Central memory CD8-positive, alpha-beta T cell (primary cell): ENCODE results near the gene SPATA32.
A peak's percentile ranks its signal among the peaks of the same experiment; 100 is the strongest.

Experiments
- ATAC-seq: fragments of 150-1000 bp; cut with Tn5 transposase; replicated peaks from 2 replicates; pipeline ENCODE4 v1.10.0; 2022; ENCODE audit warnings: mild to moderate bottlenecking, moderate FRiP score, moderate number of reproducible peaks; ENCODE audit not compliant: poor library complexity, severe bottlenecking; ENCODE audit errors: extremely low read depth
- DNase-seq, 2 donors: peaks; one replicate each; pipeline ENCODE4 v3.0.0; 2021; ENCODE audit warnings: low spot score in 2 of 2
- H3K27ac Mint-ChIP-seq: one replicate; pipeline ENCODE4 v1.8.0; 2022; ENCODE audit warnings: low read depth, mild to moderate bottlenecking, moderate library complexity, mixed read lengths
- H3K27me3 Mint-ChIP-seq: one replicate; pipeline ENCODE4 v1.8.0; 2022; ENCODE audit warnings: mixed read lengths
- H3K36me3 Mint-ChIP-seq: one replicate; pipeline ENCODE4 v1.8.0; 2022; ENCODE audit warnings: mild to moderate bottlenecking, moderate library complexity, mixed read lengths; ENCODE audit not compliant: insufficient read depth
- H3K4me1 Mint-ChIP-seq: one replicate; pipeline ENCODE4 v1.8.0; 2022; ENCODE audit warnings: mixed read lengths
- H3K4me3 Mint-ChIP-seq: one replicate; pipeline ENCODE4 v1.8.0; 2022; ENCODE audit warnings: mild to moderate bottlenecking, moderate library complexity, mixed read lengths
- H3K9me3 Mint-ChIP-seq: one replicate; pipeline ENCODE4 v1.8.0; 2022; ENCODE audit warnings: mixed read lengths

SPATA32 gene

DNA sequence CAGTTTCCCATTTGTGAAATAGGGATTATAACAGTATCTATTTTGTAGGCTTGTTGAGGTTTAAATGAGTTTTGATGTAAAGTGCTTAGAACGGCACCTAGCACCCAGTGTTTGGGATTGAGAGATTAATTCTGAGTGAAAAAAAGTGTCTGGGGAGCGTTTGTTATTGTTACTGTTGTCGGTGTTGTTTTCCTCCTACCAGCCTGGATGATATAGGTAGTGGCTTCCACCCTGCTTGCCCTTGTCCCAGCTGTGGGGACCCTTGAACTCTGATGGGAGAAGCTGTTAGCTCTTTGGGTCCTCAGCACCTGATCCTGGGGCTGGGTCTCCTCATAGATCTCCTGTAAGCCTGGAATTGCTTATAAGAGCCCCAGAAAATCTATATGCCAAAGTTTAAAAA lies 35.3 kb downstream of the SPATA32 start:
- Mint-ChIP-seq H3K9me3 (no peaks in the 10 kb centered on the region), H3K4me3 (peak overlapping the region; percentile 91), H3K27me3 (no peaks in the 10 kb centered on the region), H3K27ac (peak overlapping the region; percentile 99), H3K36me3 (peaks cover 42% of the 10 kb centered on the region), H3K4me1 (peaks cover 86% of the 10 kb centered on the region)
- ATAC-seq (no peak), DNase-seq (no peak)

DNA sequence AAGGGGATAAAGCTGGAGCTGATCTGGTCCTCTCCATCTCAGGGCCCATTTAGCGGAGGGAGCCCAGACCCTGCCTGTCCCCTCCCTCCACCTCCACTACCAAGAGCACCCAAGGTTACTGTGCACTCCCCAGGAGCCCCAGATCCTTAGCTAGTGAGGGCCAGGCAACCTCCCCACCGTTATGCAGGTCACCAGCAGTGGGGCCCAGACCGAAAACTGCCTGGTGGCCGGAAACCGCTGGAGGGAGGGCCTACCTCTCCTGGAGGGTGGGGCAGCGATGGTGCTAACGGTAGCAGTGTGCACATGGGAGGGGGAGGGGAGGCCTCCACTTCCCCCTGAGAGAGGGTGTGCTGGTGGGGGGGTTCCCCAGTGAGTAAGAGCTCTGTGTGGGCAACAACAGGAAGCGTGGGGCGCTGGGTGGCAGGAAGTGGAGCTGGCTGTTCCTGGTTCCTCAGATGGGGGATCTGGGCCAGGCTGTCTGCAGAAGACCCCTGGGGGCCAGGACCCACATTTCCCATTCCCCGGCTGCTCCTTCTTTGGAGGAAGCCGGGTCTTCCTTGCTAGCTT lies 35.8 kb downstream of the SPATA32 start:
- peak; percentile 79 to 91 for DNase-seq
- Mint-ChIP-seq H3K36me3 (peaks cover 39% of the 10 kb centered on the region), H3K9me3 (no peaks in the 10 kb centered on the region)

GRCh38 chr17:45225051-45225700 lies 36.7 kb downstream of the SPATA32 start:
- peak overlapping the region; percentile 99 for H3K27ac Mint-ChIP-seq
- peaks cover 36% of the 10 kb centered on the region for H3K36me3 Mint-ChIP-seq
- peak overlapping the region; percentile 91 for H3K4me3 Mint-ChIP-seq
- DNase-seq (no peak), ATAC-seq (no peak)
- no peaks in the 10 kb centered on the region for H3K27me3 Mint-ChIP-seq
- no peaks in the 10 kb centered on the region for H3K9me3 Mint-ChIP-seq
- peaks cover 77% of the 10 kb centered on the region for H3K4me1 Mint-ChIP-seq

More for the DNA sequence above, 35.8 kb downstream of the SPATA32 start:
- H3K27ac Mint-ChIP-seq: peak overlapping the region; percentile 99
- peak; percentile 73 for ATAC-seq
- H3K4me1 Mint-ChIP-seq: peaks cover 81% of the 10 kb centered on the region
- H3K27me3 Mint-ChIP-seq: no peaks in the 10 kb centered on the region
- H3K4me3 Mint-ChIP-seq: peak overlapping the region; percentile 91

- DNase-seq (no peak), ATAC-seq (no peak)
- Mint-ChIP-seq H3K27me3 (no peaks in the 10 kb centered on the region), H3K36me3 (peaks cover 32% of the 10 kb centered on the region), H3K4me3 (peak overlapping the region; percentile 91), H3K9me3 (no peaks in the 10 kb centered on the region), H3K27ac (peak overlapping the region; percentile 99), H3K4me1 (peaks cover 77% of the 10 kb centered on the region)
These were observed 37.2 kb downstream of the SPATA32 start for GRCh38 chr17:45224671-45225050.

DNA sequence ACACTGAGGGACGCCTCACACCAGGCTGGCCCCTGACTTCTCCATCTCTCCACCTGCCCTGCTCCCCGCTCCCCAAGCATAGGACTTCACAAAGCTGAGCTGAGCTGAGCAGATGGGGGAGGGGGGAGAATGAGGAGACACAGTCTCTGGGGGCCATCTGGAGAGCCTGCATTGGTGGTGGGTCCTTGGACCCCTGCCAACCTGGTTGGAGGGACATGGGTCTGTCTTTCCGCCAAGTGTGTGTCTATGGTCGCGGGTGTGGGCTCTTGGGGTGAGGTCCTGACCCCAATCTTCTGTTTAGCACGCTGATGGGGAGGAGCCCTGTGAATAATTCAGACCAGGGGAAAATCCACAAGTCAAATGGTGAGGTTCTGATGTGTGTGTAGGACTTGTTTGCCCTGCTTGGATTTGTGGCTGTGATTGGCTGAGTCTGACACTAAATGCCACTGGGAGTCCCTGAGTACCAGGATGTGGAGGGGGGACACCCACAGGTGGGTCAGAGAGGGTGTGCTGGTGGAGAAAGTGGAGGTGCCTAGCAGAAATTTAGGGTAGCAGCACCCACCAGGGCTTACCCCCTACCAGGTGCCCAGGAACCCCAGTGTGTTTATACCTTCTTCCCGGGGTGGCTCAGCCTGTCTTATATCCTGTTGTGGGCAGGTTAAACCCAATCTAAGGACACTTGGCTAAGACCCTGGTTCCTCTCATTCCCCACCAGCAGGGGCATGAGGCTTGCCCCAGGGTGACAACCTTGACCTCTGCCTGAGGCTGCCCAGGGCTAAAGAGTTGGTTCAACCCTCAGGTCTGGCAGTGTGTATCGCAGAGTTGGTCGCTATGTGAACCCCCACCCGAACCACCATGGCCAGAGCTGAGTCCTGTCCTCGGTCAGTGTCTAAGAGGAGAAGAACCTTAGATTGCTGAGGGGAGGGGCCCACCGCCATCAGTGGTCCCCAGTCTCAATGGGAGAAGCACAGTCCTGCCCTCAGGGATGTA lies 38.1 kb downstream of the SPATA32 start:
- Mint-ChIP-seq H3K36me3 (peaks cover 33% of the 10 kb centered on the region), H3K4me3 (peak overlapping the region; percentile 91), H3K9me3 (no peaks in the 10 kb centered on the region), H3K27me3 (no peaks in the 10 kb centered on the region), H3K4me1 (peaks cover 77% of the 10 kb centered on the region), H3K27ac (peak overlapping the region; percentile 99)
- ATAC-seq (no peak), DNase-seq (no peak)

DNA sequence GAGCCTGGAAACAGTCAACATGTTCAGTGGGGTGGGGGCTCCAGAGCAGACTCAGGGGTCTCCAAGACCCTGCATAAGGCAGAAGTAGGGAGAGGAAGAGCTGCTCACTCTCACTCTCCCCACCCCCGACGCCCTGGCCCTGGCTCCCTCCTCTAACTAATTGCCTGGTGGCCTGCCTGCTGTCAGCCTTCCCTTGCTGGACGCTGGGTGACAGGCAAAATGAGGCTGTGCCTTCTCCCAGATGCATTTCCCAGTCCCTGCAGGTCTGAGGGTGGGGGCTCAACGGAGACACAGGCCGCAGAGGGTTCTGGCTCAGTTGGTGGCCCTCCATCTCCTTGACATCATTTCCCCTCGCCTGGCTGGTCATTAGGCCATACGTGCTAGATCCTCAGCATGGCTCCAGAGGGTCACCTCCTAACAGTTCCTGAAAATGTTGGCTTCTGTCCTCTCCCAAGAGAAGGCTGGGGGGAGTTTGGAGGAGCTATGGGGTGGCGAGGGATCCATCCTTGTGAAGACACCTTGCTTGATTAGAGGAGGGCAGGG lies 38.8 kb downstream of the SPATA32 start:
- Mint-ChIP-seq H3K4me1 (peaks cover 72% of the 10 kb centered on the region), H3K4me3 (peak overlapping the region; percentile 91), H3K36me3 (peaks cover 36% of the 10 kb centered on the region), H3K27me3 (no peaks in the 10 kb centered on the region), H3K27ac (peak overlapping the region; percentile 99), H3K9me3 (no peaks in the 10 kb centered on the region)
- DNase-seq (no peak), ATAC-seq (no peak)

- Mint-ChIP-seq H3K4me3 (peak overlapping the region; percentile 91), H3K27me3 (no peaks in the 10 kb centered on the region), H3K9me3 (no peaks in the 10 kb centered on the region), H3K4me1 (peaks cover 69% of the 10 kb centered on the region), H3K36me3 (peaks cover 37% of the 10 kb centered on the region), H3K27ac (peak overlapping the region; percentile 99)
- DNase-seq (no peak), ATAC-seq (no peak)
These were observed 39.5 kb downstream of the SPATA32 start for GRCh38 chr17:45222289-45222995.

DNA sequence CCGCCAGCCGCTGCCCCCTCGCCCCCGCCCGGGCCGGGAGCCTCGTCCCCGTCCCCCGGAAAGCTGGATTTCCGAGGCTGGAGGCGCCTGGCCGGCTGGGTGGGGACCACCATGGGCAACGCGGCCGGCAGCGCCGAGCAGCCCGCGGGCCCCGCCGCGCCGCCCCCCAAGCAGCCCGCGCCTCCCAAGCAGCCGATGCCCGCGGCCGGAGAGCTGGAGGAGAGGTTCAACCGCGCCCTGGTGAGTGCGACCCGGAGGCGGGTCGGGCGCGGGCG lies 39.9 kb downstream of the SPATA32 start:
- DNase-seq (no peak), ATAC-seq (no peak)
- peak overlapping the region; percentile 91 for H3K4me3 Mint-ChIP-seq
- H3K36me3 Mint-ChIP-seq: peaks cover 34% of the 10 kb centered on the region
- no peaks in the 10 kb centered on the region for H3K9me3 Mint-ChIP-seq
- peak overlapping the region; percentile 99 for H3K27ac Mint-ChIP-seq
- H3K27me3 Mint-ChIP-seq: no peaks in the 10 kb centered on the region
- H3K4me1 Mint-ChIP-seq: peaks cover 64% of the 10 kb centered on the region

DNA sequence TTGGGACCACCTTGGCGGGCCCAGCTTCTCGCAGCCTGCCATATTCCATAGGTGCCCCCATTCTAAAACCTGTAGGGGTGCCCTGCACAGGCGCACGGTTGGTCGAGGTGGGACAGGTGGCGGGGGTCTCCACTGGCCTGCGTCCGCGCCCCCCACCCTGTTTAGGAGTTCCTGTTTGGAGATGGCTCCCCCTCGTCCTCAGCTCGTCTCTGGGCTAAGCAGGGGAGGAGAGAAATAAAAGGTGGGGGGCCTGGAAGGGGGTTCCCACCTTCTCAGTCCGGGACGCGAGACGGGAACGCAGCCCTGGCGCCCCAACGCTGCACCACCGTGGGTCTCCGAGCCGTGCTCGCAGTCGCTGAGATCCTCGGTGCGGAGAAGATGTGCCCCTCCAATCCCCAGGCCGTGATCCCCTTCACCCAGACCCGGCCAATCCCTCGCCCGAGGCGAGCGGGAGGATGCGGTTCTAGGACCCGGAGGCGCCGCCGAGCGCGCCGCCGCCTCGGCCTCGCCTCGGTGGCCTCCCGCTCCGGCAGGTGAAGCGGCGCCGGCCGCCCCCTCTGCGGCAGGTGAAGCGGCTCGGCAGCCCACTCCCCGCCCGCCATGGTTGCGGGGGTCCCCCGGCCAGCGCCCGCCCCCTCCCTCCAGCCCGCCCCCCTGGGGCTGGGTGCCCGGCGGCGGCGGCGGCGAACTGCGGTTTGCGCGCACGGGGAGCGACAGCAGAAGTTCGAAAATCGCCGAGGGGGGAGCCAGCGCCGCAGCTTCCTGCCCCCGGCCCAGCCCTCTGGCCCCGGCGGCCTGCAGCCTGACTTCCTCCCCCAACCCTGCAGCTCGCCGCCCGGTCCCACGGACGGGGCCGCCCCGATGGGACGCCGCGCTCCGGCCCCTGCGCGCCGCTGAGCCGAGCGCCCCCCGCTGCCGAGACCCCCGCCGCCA lies 40.5 kb downstream of the SPATA32 start, which contains the start of gene FMNL1:
FMNL1 (plus strand) TSS at position 805 of the 933 bp plus-strand sequence. CDS start 240 bp downstream, outside the sequence.
- ATAC-seq: peak; percentile 11
- peak within 1 kb of the TSS; percentile 99 for H3K27ac Mint-ChIP-seq

DNA sequence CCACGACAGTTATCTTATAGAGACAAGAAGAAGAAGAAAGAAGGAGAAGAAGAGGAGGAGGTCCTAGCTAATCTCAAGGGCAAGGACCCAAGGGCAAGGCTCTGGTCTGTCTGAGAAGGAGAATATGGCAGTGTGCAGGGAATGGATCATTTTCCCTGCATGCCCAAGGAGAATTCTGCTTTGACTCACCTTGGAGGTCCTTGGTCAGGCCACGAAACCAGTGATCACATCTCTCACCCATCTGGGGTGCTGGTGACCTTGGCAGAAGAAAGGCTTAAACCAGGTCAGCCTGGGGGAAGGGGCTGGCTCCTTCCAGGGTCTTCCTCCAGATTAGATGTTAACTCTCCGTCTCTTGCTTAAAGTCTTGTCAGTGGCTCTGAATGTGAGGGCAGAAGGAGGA lies 41.8 kb downstream of the SPATA32 start:
- Mint-ChIP-seq H3K36me3 (peaks cover 31% of the 10 kb centered on the region), H3K27ac (peak overlapping the region; percentile 85), H3K9me3 (no peaks in the 10 kb centered on the region), H3K4me3 (peak overlapping the region; percentile 79), H3K27me3 (no peaks in the 10 kb centered on the region), H3K4me1 (peaks cover 45% of the 10 kb centered on the region)
- DNase-seq: no peak
- ATAC-seq: no peak

More for the DNA sequence above, 40.5 kb downstream of the SPATA32 start, which contains the start of gene FMNL1:
- H3K9me3 Mint-ChIP-seq: no peaks in the 10 kb centered on the region
- no peaks in the 10 kb centered on the region for H3K27me3 Mint-ChIP-seq
- peaks cover 58% of the 10 kb centered on the region for H3K4me1 Mint-ChIP-seq
- peak in 1 of 2 donors; percentile 49 for DNase-seq
- H3K4me3 Mint-ChIP-seq: peak within 1 kb of the TSS; percentile 91
- H3K36me3 Mint-ChIP-seq: peaks cover 31% of the 10 kb centered on the region

- no peaks in the 10 kb centered on the region for H3K27me3 Mint-ChIP-seq
- H3K4me1 Mint-ChIP-seq: peaks cover 41% of the 10 kb centered on the region
- H3K4me3 Mint-ChIP-seq: peak overlapping the region; percentile 79
- no peak for ATAC-seq
- H3K9me3 Mint-ChIP-seq: no peaks in the 10 kb centered on the region
- peaks cover 31% of the 10 kb centered on the region for H3K36me3 Mint-ChIP-seq
- peak overlapping the region; percentile 22 for H3K27ac Mint-ChIP-seq
- DNase-seq: peak; percentile 77 to 93
These were observed 42.8 kb downstream of the SPATA32 start for GRCh38 chr17:45218895-45219661.
